GM18951 (cell line): ENCODE data around the gene ZNF358.

Source experiments
- POLR2A ChIP-seq: IDR thresholded peaks from 4 replicates; pipeline ENCODE4 v1.6.1; 2011; ENCODE audit warnings: mild to moderate bottlenecking; ENCODE audit not compliant: insufficient read length, insufficient read depth; ENCODE audit errors: extremely low read depth
- in situ Hi-C: fragments of 300-500 bp; cut with MboI; formaldehyde crosslinking; loops from one replicate; pipeline ENCODE4 v1.12.0; 2022; ENCODE audit warnings: low sequenced_read_pairs, mixed read lengths, inconsistent platforms; ENCODE audit not compliant: unreplicated experiment

The ZNF358 gene

GRCh38 chr19:7554565-7554964, 38.7 kb downstream of the ZNF358 start:
- in situ Hi-C loops: loop anchor here (25.0 kb wide), 1 partner anchor 258 kb away; no protein-coding TSS in a partner anchor
- no peak for TF ChIP-seq POLR2A

GRCh38 chr19:7554990-7555864, 39.3 kb downstream of the ZNF358 start:
- in situ Hi-C loops: loop anchor here (25.0 kb wide), 1 partner anchor 257 kb away; no protein-coding TSS in a partner anchor
- no peak for TF ChIP-seq POLR2A

DNA sequence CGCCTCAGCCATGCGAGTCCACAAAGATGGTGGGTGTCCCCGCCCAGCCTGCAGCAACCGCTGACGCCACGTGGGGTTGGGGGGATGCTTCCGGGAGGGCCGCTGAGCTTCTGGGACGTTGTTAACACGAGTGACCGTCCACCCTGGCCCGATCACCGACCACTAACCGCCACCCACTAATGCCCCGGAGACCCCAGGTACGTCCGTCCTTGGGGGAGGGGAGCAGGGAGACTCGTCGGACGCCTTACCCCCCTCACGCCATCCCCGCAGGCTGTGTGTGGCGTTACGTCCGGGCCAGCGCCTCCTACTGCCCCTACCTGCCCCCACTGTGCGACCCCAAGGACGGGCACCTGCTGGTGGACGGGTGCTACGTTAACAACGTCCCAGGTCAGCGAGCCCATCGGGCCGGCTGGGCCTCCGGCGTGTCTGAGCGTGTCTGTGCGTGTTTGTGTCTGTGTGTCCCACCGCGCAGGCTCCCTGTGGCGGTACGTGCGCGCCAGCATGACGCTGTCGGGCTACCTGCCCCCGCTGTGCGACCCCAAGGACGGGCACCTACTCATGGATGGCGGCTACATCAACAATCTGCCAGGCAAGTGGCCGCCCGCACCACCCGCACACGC, 40.9 kb downstream of the ZNF358 start:
- in situ Hi-C loops: loop anchor here (25.0 kb wide), 1 partner anchor 255 kb away; no protein-coding TSS in a partner anchor

DNA sequence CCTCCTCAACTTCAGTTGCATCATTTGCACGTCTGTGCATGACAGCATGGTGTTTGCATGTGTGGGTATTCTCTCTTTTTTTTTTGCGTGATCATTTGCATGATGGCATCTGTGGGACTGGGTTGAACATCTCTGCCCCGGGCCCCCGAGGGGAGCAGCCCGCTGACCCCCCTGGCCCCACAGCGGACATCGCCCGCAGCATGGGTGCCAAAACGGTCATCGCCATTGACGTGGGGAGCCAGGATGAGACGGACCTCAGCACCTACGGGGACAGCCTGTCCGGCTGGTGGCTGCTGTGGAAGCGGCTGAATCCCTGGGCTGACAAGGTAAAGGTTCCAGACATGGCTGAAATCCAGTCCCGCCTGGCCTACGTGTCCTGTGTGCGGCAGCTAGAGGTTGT, 42.8 kb downstream of the ZNF358 start:
- TF ChIP-seq POLR2A: no peak
- in situ Hi-C loops: loop anchor here (25.0 kb wide), 1 partner anchor 254 kb away; no protein-coding TSS in a partner anchor

More for the DNA sequence above, 40.9 kb downstream of the ZNF358 start:
- TF ChIP-seq POLR2A: no peak

GRCh38 chr19:7559102-7559501, 43.2 kb downstream of the ZNF358 start:
- in situ Hi-C loops: loop anchor here (25.0 kb wide), 1 partner anchor 253 kb away; no protein-coding TSS in a partner anchor
- no peak for TF ChIP-seq POLR2A

DNA sequence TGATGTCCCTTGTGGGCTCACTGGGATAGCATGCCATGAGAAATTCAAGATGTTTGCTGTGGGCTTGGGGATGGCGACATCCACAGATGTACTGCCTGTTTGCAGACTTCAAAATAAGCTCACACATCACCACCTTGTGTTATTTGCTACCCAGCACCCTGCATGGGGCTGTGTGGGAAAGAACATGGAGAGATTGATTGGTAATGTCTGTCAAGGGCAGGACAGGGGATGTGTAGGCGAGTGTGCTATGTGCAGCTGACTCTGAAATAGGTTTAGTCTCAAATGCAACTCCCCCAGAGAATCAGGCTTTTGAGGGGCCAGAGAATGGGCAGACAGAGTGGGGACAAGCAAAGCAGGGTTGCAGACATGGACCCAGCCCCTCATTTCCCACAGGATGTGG, 44.4 kb downstream of the ZNF358 start:
- TF ChIP-seq POLR2A: no peak
- in situ Hi-C loops: loop anchor here (25.0 kb wide), 1 partner anchor 252 kb away; no protein-coding TSS in a partner anchor

- no peak for TF ChIP-seq POLR2A
- in situ Hi-C loops: loop anchor here (25.0 kb wide), 1 partner anchor 251 kb away; no protein-coding TSS in a partner anchor
These were observed 45.4 kb downstream of the ZNF358 start for GRCh38 chr19:7561325-7561724.

DNA sequence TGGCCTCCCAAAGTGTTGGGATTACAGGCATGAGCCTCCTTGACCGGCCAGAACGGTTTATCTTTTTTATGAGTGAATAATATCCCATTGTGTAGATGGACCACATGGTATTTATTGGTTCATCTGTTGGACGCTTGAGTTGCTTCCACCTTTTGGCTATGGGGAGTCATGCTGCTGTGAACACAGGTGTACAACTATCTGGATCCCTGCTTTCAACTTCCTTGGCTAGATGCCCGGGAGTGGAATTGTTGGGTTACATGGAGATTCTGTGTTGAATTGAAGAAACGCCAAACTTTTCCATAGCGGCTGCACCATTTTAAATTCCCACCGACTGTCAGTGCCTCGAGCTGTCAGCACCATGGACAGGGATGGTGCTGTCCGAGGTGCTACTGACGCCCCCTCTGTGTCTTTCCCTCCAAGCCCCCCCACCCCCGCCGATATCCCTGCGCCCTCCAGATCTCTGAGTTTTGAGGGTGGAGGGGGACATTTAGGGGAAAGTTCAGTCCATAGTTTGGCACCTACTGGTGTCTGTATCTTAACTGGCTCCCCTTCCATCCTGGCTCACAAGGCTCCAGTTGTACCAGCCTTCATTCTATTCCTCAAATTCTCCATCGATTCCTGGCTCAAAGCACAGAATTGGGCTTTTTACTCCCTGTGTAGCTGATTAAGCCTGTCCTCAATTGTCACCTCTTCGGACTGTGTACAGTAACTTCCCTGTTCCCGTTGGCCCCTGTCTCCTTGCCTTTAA, 46.9 kb downstream of the ZNF358 start:
- TF ChIP-seq POLR2A: no peak
- in situ Hi-C loops: loop anchor here (25.0 kb wide), 1 partner anchor 249 kb away; no protein-coding TSS in a partner anchor

DNA sequence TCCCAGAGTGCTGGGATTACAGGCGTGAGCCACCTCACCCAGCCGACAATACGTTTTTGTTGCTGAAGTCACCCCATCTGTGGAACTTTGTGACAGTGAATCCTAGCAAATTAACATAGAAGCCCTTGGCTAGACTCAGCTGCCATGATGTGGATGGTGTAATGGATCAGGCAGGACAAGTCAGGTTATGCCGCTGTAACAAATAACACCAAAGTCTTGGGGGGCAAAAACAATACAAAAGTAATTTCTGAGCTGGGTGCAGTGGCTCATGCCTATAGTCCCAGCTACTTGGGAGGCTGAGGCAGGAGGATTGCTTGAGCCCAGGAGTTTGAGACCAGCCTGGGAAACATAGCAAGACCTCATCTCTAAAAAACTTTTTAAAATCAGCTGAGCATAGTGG, 49.0 kb downstream of the ZNF358 start:
- in situ Hi-C loops: loop anchor here (25.0 kb wide), 1 partner anchor 247 kb away; no protein-coding TSS in a partner anchor
- TF ChIP-seq POLR2A: no peak

- TF ChIP-seq POLR2A: no peak
- in situ Hi-C loops: loop anchor here (25.0 kb wide), 1 partner anchor 247 kb away; no protein-coding TSS in a partner anchor
These were observed 49.4 kb downstream of the ZNF358 start for GRCh38 chr19:7565332-7565731.
